IMR-90 (cell line): ENCODE measurements around the gene MAPK10. TPM values are rescaled to one million over a fixed set of nuclear protein-coding genes. Genes with fewer than 3 reads are reported as not detected.

Experiments used
- ATAC-seq: fragments of 200-7000 bp; cut with Tn5 transposase; 2 replicates; pipeline ENCODE4 v1.9.1; 2020; ENCODE audit warnings: low read depth, mild to moderate bottlenecking, moderate library complexity
- BruUV-seq: library from RNA; stranded (reverse); fragments of 400-500 nt; replicated peaks from 2 replicates; lab custom pipeline; 2021; lab: Mats Ljungman, UMichigan
- CTCF ChIA-PET: fragments of 300-600 bp; formaldehyde crosslinking; extraction: SDS; loops from one replicate; lab custom pipeline; 2021; ENCODE audit warnings: antibody characterized with exemption; lab: Yijun Ruan, JAX
- POLR2A ChIA-PET: fragments of 300-600 bp; sonication (Branson Sonifier 250); formaldehyde crosslinking; loops from one replicate; lab custom pipeline; 2022; ENCODE audit warnings: antibody characterized with exemption; ENCODE audit not compliant: unreplicated experiment; lab: Charles Lee
- DNase-seq: peaks from one replicate; pipeline ENCODE4 v3.0.0; 2013
- H2AFZ ChIP-seq: replicated peaks from 2 replicates; pipeline ENCODE3; 2013; ENCODE audit warnings: low read length, mild to moderate bottlenecking; ENCODE audit not compliant: poor library complexity
- H2AK5ac ChIP-seq: 2 replicates; pipeline ENCODE4 v1.6.1; 2013; ENCODE audit warnings: low read depth, low read length, inconsistent platforms
- H2AK9ac ChIP-seq: replicated peaks from 2 replicates; pipeline ENCODE3; 2013; ENCODE audit warnings: mild to moderate bottlenecking, low read depth, low read length, moderate library complexity; ENCODE audit not compliant: poor library complexity
- H2BK120ac ChIP-seq: 2 replicates; pipeline ENCODE4 v1.6.1; 2013; ENCODE audit warnings: low read depth, low read length, inconsistent platforms
- H2BK15ac ChIP-seq: 3 replicates; pipeline ENCODE4 v1.6.1; 2013; ENCODE audit warnings: low read depth, low read length, inconsistent platforms
- H2BK20ac ChIP-seq: 2 replicates; pipeline ENCODE4 v1.6.1; 2013; ENCODE audit warnings: low read depth, mild to moderate bottlenecking, inconsistent platforms, low read length, moderate library complexity
- H2BK5ac ChIP-seq: 2 replicates; pipeline ENCODE4 v1.6.1; 2013; ENCODE audit warnings: mild to moderate bottlenecking, low read depth, low read length, inconsistent platforms; ENCODE audit not compliant: poor library complexity, severe bottlenecking
- H3K14ac ChIP-seq: replicated peaks from 2 replicates; pipeline ENCODE4 v1.6.1; 2013; ENCODE audit warnings: low read depth, low read length, inconsistent platforms
- H3K18ac ChIP-seq: 2 replicates; pipeline ENCODE4 v1.6.1; 2013; ENCODE audit warnings: low read depth, low read length, control low read depth
- H3K23ac ChIP-seq: 2 replicates; pipeline ENCODE4 v1.6.1; 2013; ENCODE audit warnings: low read depth, low read length, inconsistent platforms
- H3K27ac ChIP-seq: 2 replicates; pipeline ENCODE4 v1.5.1; 2013; ENCODE audit warnings: mild to moderate bottlenecking, control low read depth, low read length; ENCODE audit not compliant: insufficient read depth
- H3K27me3 ChIP-seq: 2 replicates; pipeline ENCODE4 v1.6.1; 2013; ENCODE audit warnings: low read length; ENCODE audit not compliant: control insufficient read depth, insufficient read depth
- H3K36me3 ChIP-seq: 2 replicates; pipeline ENCODE4 v1.6.1; 2013; ENCODE audit warnings: low read length, mixed read lengths; ENCODE audit not compliant: control insufficient read depth, insufficient read depth
- H3K4ac ChIP-seq: 2 replicates; pipeline ENCODE4 v1.6.1; 2013; ENCODE audit warnings: low read depth, low read length, inconsistent platforms
- H3K4me1 ChIP-seq: 2 replicates; pipeline ENCODE4 v1.6.1; 2013; ENCODE audit warnings: low read length, mixed read lengths; ENCODE audit not compliant: control insufficient read depth, insufficient read depth
- H3K4me2 ChIP-seq: 2 replicates; pipeline ENCODE4 v1.6.1; 2013; ENCODE audit warnings: low read depth, mild to moderate bottlenecking, control low read depth, low read length, moderate library complexity
- H3K4me3 ChIP-seq: 2 replicates; pipeline ENCODE4 v1.5.1; 2013; ENCODE audit warnings: low read depth, mild to moderate bottlenecking, control low read depth, low read length, moderate library complexity; ENCODE audit not compliant: insufficient read depth
- H3K56ac ChIP-seq: 2 replicates; pipeline ENCODE4 v1.6.1; 2013; ENCODE audit warnings: low read length, inconsistent platforms; ENCODE audit not compliant: insufficient read depth; ENCODE audit errors: extremely low read depth
- H3K79me1 ChIP-seq, 2 experiments: 2 replicates each; pipeline ENCODE4 v1.6.1; 2013; ENCODE audit warnings: low read length in 2 of 2, inconsistent platforms in 1 of 2, low read depth in 1 of 2
- H3K9ac ChIP-seq: 2 replicates; pipeline ENCODE4 v1.6.1; 2013; ENCODE audit warnings: low read depth, low read length, control low read depth
- H3K9me1 ChIP-seq: 2 replicates; pipeline ENCODE4 v1.6.1; 2013; ENCODE audit warnings: low read length, inconsistent platforms; ENCODE audit not compliant: insufficient read depth
- H3K9me3 ChIP-seq: 2 replicates; pipeline ENCODE4 v1.6.1; 2013; ENCODE audit warnings: low read length; ENCODE audit not compliant: control insufficient read depth, insufficient read depth
- H4K20me1 ChIP-seq: 2 replicates; pipeline ENCODE4 v1.6.1; 2013; ENCODE audit warnings: low read length, inconsistent platforms; ENCODE audit not compliant: insufficient read depth
- H4K5ac ChIP-seq: 2 replicates; pipeline ENCODE4 v1.6.1; 2013; ENCODE audit warnings: mild to moderate bottlenecking, low read depth, low read length, control low read depth
- H4K8ac ChIP-seq, 2 experiments: 2 replicates each; pipeline ENCODE4 v1.6.1; 2013; ENCODE audit warnings: low read depth in 2 of 2, low read length in 2 of 2, control low read depth in 1 of 2, inconsistent platforms in 1 of 2
- H4K91ac ChIP-seq: 2 replicates; pipeline ENCODE4 v1.6.1; 2013; ENCODE audit warnings: low read depth, low read length, inconsistent platforms; ENCODE audit not compliant: insufficient read depth
- BHLHE40 ChIP-seq: fragments of 150-350 bp; IDR thresholded peaks from 2 replicates; pipeline ENCODE4 v1.6.1; 2016; ENCODE audit warnings: mild to moderate bottlenecking, low read depth, low read length
- CEBPB ChIP-seq: IDR thresholded peaks from 2 replicates; pipeline ENCODE4 v1.6.1; 2012; ENCODE audit warnings: low read depth, low read length, improper control_type of control experiment
- CHD1 ChIP-seq: IDR thresholded peaks from 2 replicates; pipeline ENCODE4 v1.6.1; 2012; ENCODE audit warnings: low read depth, low read length, improper control_type of control experiment
- FOS ChIP-seq: fragments of 150-350 bp; IDR thresholded peaks from 2 replicates; pipeline ENCODE4 v1.6.1; 2016; ENCODE audit warnings: low read depth, low read length
- MAFK ChIP-seq: IDR thresholded peaks from 2 replicates; pipeline ENCODE4 v1.6.1; 2012; ENCODE audit warnings: low read depth, low read length, improper control_type of control experiment
- MAZ ChIP-seq: IDR thresholded peaks from 2 replicates; pipeline ENCODE4 v1.6.1; 2012; ENCODE audit warnings: low read depth, mild to moderate bottlenecking, low read length, improper control_type of control experiment, moderate library complexity, borderline replicate concordance
- MXI1 ChIP-seq: IDR thresholded peaks from 2 replicates; pipeline ENCODE4 v1.6.1; 2012; ENCODE audit warnings: low read depth, mild to moderate bottlenecking, low read length, moderate library complexity, borderline replicate concordance
- NFE2L2 ChIP-seq: fragments of 150-350 bp; IDR thresholded peaks from 2 replicates; pipeline ENCODE4 v1.6.1; 2016; ENCODE audit warnings: low read depth, mild to moderate bottlenecking, low read length
- POLR2A ChIP-seq: IDR thresholded peaks from 2 replicates; pipeline ENCODE4 v1.6.1; 2012; ENCODE audit warnings: mild to moderate bottlenecking, low read depth, low read length
- RAD21 ChIP-seq: IDR thresholded peaks from 2 replicates; pipeline ENCODE4 v1.6.1; 2012; ENCODE audit warnings: low read length, improper control_type of control experiment
- RCOR1 ChIP-seq: IDR thresholded peaks from 2 replicates; pipeline ENCODE4 v1.6.1; 2012; ENCODE audit warnings: mild to moderate bottlenecking, low read length, improper control_type of control experiment; ENCODE audit not compliant: insufficient replicate concordance
- RFX5 ChIP-seq: IDR thresholded peaks from 2 replicates; pipeline ENCODE4 v1.8.0; 2012; ENCODE audit warnings: low read depth, mild to moderate bottlenecking, low read length, moderate library complexity
- SMC3 ChIP-seq: fragments of 150-350 bp; IDR thresholded peaks from 2 replicates; pipeline ENCODE4 v1.6.1; 2016; ENCODE audit warnings: low read depth, mild to moderate bottlenecking, antibody characterized with exemption, low read length, moderate library complexity
- WGBS, 2 experiments: methylation state at CpG; one replicate each; pipeline versions ENCODE4 v1.1.5 to v1.1.7; 2013; ENCODE audit warnings: missing lambda C conversion rate in 2 of 2; ENCODE audit not compliant: insufficient read length in 1 of 2; ENCODE audit errors: extremely low coverage in 2 of 2; 5-methylcytosine and 5-hydroxymethylcytosine counted together
- dilution Hi-C: fragments of 300-500 bp; cut with HindIII; formaldehyde crosslinking; loops from one replicate; pipeline ENCODE4 v1.14.3; 2018; ENCODE audit warnings: low sequenced_read_pairs; ENCODE audit not compliant: unreplicated experiment
- in situ Hi-C: fragments of 300-500 bp; cut with MboI; formaldehyde crosslinking; loops from 3 replicates; pipeline ENCODE4 v1.14.3; 2019; ENCODE audit warnings: low sequenced_read_pairs, inconsistent platforms, mixed read lengths
- intact Hi-C: fragments of 100-400 bp; cut with micrococcal nuclease; formaldehyde crosslinking; loops from 2 replicates; pipeline ENCODE4 v1.10.0; 2022
- polyA plus RNA-seq, 3 experiments: library from polyadenylated mRNA; depleted of rRNA; stranded (reverse); fragments of >200 nt; gene quantifications; 2 replicates each; pipeline ENCODE4 v1.2.3, GENCODE V29; 2012; ENCODE audit warnings: low replicate concordance in 1 of 3
- total RNA-seq: library from RNA; depleted of rRNA; stranded (reverse); fragments of >200 nt; gene quantifications from 2 replicates; pipeline ENCODE4 v1.2.3, GENCODE V29; 2012
- TF ChIP-seq, protein P1 (sequence below): fragments of 150-350 bp; IDR thresholded peaks from 2 replicates; pipeline ENCODE4 v1.6.1; 2016; ENCODE audit warnings: low read depth, mild to moderate bottlenecking, low read length, moderate library complexity, borderline replicate concordance
- TF ChIP-seq, protein P2 (sequence below): conservative IDR thresholded peaks from 2 replicates; pipeline ENCODE4 v1.5.1; 2012; ENCODE audit warnings: mild to moderate bottlenecking, low read depth, low read length, improper control_type of control experiment
- TF ChIP-seq, protein P3 (sequence below): fragments of 150-350 bp; IDR thresholded peaks from 2 replicates; pipeline ENCODE4 v1.6.1; 2017; ENCODE audit warnings: mild to moderate bottlenecking, antibody characterized with exemption, low read length, low read depth

MAPK10 gene
- total and polyA plus RNA-seq, 2 of the 4 experiments (the other 2 are of a cell fraction): 2.8 to 6.5 TPM

GRCh38 chr4:86386201-86386600 lies 26.3 kb upstream of the MAPK10 start:
- H3K27me3 ChIP-seq: no peaks in the 10 kb centered on the region
- H4K5ac ChIP-seq: no peak overlapping the region
- H3K9me3 ChIP-seq: no peaks in the 10 kb centered on the region
- no peak overlapping the region for H2BK5ac ChIP-seq
- H3K36me3 ChIP-seq: no peaks in the 10 kb centered on the region
- H4K8ac ChIP-seq: no peak overlapping the region
- TF ChIP-seq SMC3: no peak
- TF ChIP-seq RAD21: no peak
- no peak for TF ChIP-seq NFE2L2
- TF ChIP-seq, protein P1, sequence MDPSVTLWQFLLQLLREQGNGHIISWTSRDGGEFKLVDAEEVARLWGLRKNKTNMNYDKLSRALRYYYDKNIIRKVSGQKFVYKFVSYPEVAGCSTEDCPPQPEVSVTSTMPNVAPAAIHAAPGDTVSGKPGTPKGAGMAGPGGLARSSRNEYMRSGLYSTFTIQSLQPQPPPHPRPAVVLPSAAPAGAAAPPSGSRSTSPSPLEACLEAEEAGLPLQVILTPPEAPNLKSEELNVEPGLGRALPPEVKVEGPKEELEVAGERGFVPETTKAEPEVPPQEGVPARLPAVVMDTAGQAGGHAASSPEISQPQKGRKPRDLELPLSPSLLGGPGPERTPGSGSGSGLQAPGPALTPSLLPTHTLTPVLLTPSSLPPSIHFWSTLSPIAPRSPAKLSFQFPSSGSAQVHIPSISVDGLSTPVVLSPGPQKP: no peak
- no peak for TF ChIP-seq FOS
- no peak for TF ChIP-seq MAFK
- no peak for TF ChIP-seq MXI1
- TF ChIP-seq RFX5: no peak
- no peak for TF ChIP-seq MAZ
- TF ChIP-seq, protein P2, sequence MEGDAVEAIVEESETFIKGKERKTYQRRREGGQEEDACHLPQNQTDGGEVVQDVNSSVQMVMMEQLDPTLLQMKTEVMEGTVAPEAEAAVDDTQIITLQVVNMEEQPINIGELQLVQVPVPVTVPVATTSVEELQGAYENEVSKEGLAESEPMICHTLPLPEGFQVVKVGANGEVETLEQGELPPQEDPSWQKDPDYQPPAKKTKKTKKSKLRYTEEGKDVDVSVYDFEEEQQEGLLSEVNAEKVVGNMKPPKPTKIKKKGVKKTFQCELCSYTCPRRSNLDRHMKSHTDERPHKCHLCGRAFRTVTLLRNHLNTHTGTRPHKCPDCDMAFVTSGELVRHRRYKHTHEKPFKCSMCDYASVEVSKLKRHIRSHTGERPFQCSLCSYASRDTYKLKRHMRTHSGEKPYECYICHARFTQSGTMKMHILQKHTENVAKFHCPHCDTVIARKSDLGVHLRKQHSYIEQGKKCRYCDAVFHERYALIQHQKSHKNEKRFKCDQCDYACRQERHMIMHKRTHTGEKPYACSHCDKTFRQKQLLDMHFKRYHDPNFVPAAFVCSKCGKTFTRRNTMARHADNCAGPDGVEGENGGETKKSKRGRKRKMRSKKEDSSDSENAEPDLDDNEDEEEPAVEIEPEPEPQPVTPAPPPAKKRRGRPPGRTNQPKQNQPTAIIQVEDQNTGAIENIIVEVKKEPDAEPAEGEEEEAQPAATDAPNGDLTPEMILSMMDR: no peak
- TF ChIP-seq RCOR1: no peak
- no peak for TF ChIP-seq BHLHE40
- TF ChIP-seq, protein P3, sequence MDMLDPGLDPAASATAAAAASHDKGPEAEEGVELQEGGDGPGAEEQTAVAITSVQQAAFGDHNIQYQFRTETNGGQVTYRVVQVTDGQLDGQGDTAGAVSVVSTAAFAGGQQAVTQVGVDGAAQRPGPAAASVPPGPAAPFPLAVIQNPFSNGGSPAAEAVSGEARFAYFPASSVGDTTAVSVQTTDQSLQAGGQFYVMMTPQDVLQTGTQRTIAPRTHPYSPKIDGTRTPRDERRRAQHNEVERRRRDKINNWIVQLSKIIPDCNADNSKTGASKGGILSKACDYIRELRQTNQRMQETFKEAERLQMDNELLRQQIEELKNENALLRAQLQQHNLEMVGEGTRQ: no peak
- TF ChIP-seq POLR2A: no peak
- TF ChIP-seq CHD1: no peak
- TF ChIP-seq CEBPB: no peak
- intact Hi-C loops: no loop called here
- dilution Hi-C loops: no loop called here
- peaks cover 3% of the 10 kb centered on the region; the same call in 1 of the 2 replicates for H3K4me1 ChIP-seq
- no peak overlapping the region for H2BK20ac ChIP-seq
- no peak overlapping the region for H3K9ac ChIP-seq
- no peak overlapping the region for H3K56ac ChIP-seq
- no peak overlapping the region; the same call in 1 of the 2 replicates for H3K18ac ChIP-seq
- ATAC-seq: no peak
- H3K4me3 ChIP-seq: no peak overlapping the region
- in situ Hi-C loops: no loop called here
- no peaks in the 10 kb centered on the region; the same call in 1 of the 2 replicates for H3K9me1 ChIP-seq
- no TSS peak for BruUV-seq
- no peak overlapping the region for H2AK5ac ChIP-seq
- H3K4ac ChIP-seq: no peak overlapping the region
- ChIA-PET POLR2A (no interaction called here), CTCF (no interaction called here)
- H2BK15ac ChIP-seq: no peak overlapping the region
- H2AFZ ChIP-seq: no peak overlapping the region
- no peaks in the 10 kb centered on the region for H4K20me1 ChIP-seq
- no peak overlapping the region for H4K91ac ChIP-seq
- no peak overlapping the region for H3K27ac ChIP-seq
- H3K23ac ChIP-seq: no peak overlapping the region
- WGBS, 2 experiments: no CpG with 5 or more reads among the region's 5 CpGs
- no peak overlapping the region for H2BK120ac ChIP-seq
- H3K79me1 ChIP-seq: no peaks in the 10 kb centered on the region
- H2AK9ac ChIP-seq: no peak overlapping the region
- no peak for DNase-seq
- no peak overlapping the region for H3K4me2 ChIP-seq
- no peak overlapping the region for H3K14ac ChIP-seq
